ENCODE measurements around the gene FLACC1.
"Not testable (repeated sequence)": the region's sequence is repeated elsewhere in the genome, so short reads cannot be mapped to it uniquely, and the experiment has no call there.

The FLACC1 gene

GRCh38 chr2:201257956-201258665, 99.0 kb downstream of the FLACC1 start:
- peak; percentile 57 to 93 for DNase-seq (ENCODE audit: low spot score in 2 of 2)
- ATAC-seq: peak; percentile 75
- H3K9me3 Mint-ChIP-seq: no peaks in the 10 kb centered on the region
- H3K4me3 Mint-ChIP-seq: peak overlapping the region; percentile 88
- peaks cover 67% of the 10 kb centered on the region for H3K36me3 Mint-ChIP-seq
- H3K4me1 Mint-ChIP-seq: peaks cover 63% of the 10 kb centered on the region
- H3K27ac Mint-ChIP-seq: peak overlapping the region; percentile 97

GRCh38 chr2:201257381-201257955, 99.7 kb downstream of the FLACC1 start:
- ATAC-seq (peak; percentile 47), DNase-seq (ENCODE audit: low spot score in 2 of 2) (peak in 1 of 2 donors; percentile 77)
- peaks cover 67% of the 10 kb centered on the region for H3K36me3 Mint-ChIP-seq
- H3K9me3 Mint-ChIP-seq: no peaks in the 10 kb centered on the region
- peaks cover 69% of the 10 kb centered on the region for H3K4me1 Mint-ChIP-seq
- H3K27ac Mint-ChIP-seq: peak overlapping the region; percentile 97
- peak overlapping the region; percentile 88 for H3K4me3 Mint-ChIP-seq

GRCh38 chr2:201256082-201256481, 101.1 kb downstream of the FLACC1 start:
- no peak for ATAC-seq
- H3K27ac Mint-ChIP-seq: peak overlapping the region; percentile 97
- H3K36me3 Mint-ChIP-seq: peaks cover 56% of the 10 kb centered on the region

GRCh38 chr2:201255408-201256033, 101.6 kb downstream of the FLACC1 start:
- Mint-ChIP-seq H3K36me3 (peaks cover 50% of the 10 kb centered on the region), H3K9me3 (no peaks in the 10 kb centered on the region), H3K4me1 (peaks cover 78% of the 10 kb centered on the region), H3K27ac (peak overlapping the region; percentile 97), H3K4me3 (no peak overlapping the region)
- ATAC-seq: no peak
- DNase-seq (ENCODE audit: low spot score in 2 of 2): peak in 1 of 2 donors; percentile 48

More at GRCh38 chr2:201256082-201256481, 101.1 kb downstream of the FLACC1 start:
- Mint-ChIP-seq H3K4me3 (peak overlapping the region; percentile 88), H3K4me1 (peaks cover 74% of the 10 kb centered on the region), H3K9me3 (no peaks in the 10 kb centered on the region)
- DNase-seq (ENCODE audit: low spot score in 2 of 2): peak in 1 of 2 donors; percentile 46

GRCh38 chr2:201254081-201254730, 102.9 kb downstream of the FLACC1 start:
- no peak for DNase-seq (ENCODE audit: low spot score in 2 of 2)
- Mint-ChIP-seq H3K27ac (peak overlapping the region; percentile 93), H3K4me1 (peaks cover 78% of the 10 kb centered on the region), H3K36me3 (peaks cover 37% of the 10 kb centered on the region), H3K4me3 (peak overlapping the region; percentile 16), H3K9me3 (peaks cover 2% of the 10 kb centered on the region)
- no peak for ATAC-seq

GRCh38 chr2:201250741-201251140, 106.4 kb downstream of the FLACC1 start:
- H3K4me3 Mint-ChIP-seq: no peak overlapping the region
- no peak for ATAC-seq
- H3K9me3 Mint-ChIP-seq: peaks cover 2% of the 10 kb centered on the region
- no peak overlapping the region for H3K27ac Mint-ChIP-seq
- peaks cover 30% of the 10 kb centered on the region for H3K36me3 Mint-ChIP-seq
- no peak for DNase-seq (ENCODE audit: low spot score in 2 of 2)
- H3K4me1 Mint-ChIP-seq: peaks cover 59% of the 10 kb centered on the region

- Mint-ChIP-seq H3K27ac (peak overlapping the region; percentile 65), H3K4me3 (no peak overlapping the region), H3K4me1 (peaks cover 52% of the 10 kb centered on the region), H3K9me3 (peaks cover 2% of the 10 kb centered on the region), H3K36me3 (peaks cover 25% of the 10 kb centered on the region)
- no peak for DNase-seq (ENCODE audit: low spot score in 2 of 2)
- no peak for ATAC-seq
Measured at GRCh38 chr2:201249889-201250288, 107.3 kb downstream of the FLACC1 start.

- peaks cover 2% of the 10 kb centered on the region for H3K9me3 Mint-ChIP-seq
- DNase-seq (ENCODE audit: low spot score in 2 of 2) (no peak), ATAC-seq (no peak)
- H3K36me3 Mint-ChIP-seq: peaks cover 17% of the 10 kb centered on the region
- H3K4me3 Mint-ChIP-seq: no peak overlapping the region
- peaks cover 41% of the 10 kb centered on the region for H3K4me1 Mint-ChIP-seq
- H3K27ac Mint-ChIP-seq: peak overlapping the region; percentile 65
Measured at GRCh38 chr2:201248288-201248844, 108.8 kb downstream of the FLACC1 start.

GRCh38 chr2:201246280-201246679, 110.9 kb downstream of the FLACC1 start:
- Mint-ChIP-seq H3K9me3 (peaks cover 2% of the 10 kb centered on the region), H3K4me1 (peaks cover 24% of the 10 kb centered on the region), H3K4me3 (no peak overlapping the region), H3K36me3 (peaks cover 16% of the 10 kb centered on the region), H3K27ac (peak overlapping the region; percentile 60)
- ATAC-seq (no peak), DNase-seq (ENCODE audit: low spot score in 2 of 2) (no peak)

- no peak for DNase-seq (ENCODE audit: low spot score in 2 of 2)
- H3K36me3 Mint-ChIP-seq: peaks cover 31% of the 10 kb centered on the region
- no peak for ATAC-seq
- no peak overlapping the region for H3K27ac Mint-ChIP-seq
- H3K9me3 Mint-ChIP-seq: no peaks in the 10 kb centered on the region
- H3K4me3 Mint-ChIP-seq: no peak overlapping the region
- peaks cover 18% of the 10 kb centered on the region for H3K4me1 Mint-ChIP-seq
Measured at GRCh38 chr2:201244829-201245228, 112.3 kb downstream of the FLACC1 start.

- peak overlapping the region; percentile 43 for H3K27ac Mint-ChIP-seq
- peaks cover 52% of the 10 kb centered on the region for H3K36me3 Mint-ChIP-seq
- peaks cover 20% of the 10 kb centered on the region for H3K4me1 Mint-ChIP-seq
- H3K4me3 Mint-ChIP-seq: no peak overlapping the region
- H3K9me3 Mint-ChIP-seq: no peaks in the 10 kb centered on the region
- ATAC-seq (peak; percentile 69), DNase-seq (ENCODE audit: low spot score in 2 of 2) (no peak)
Measured at GRCh38 chr2:201242571-201243277, 114.4 kb downstream of the FLACC1 start.

GRCh38 chr2:201239167-201239935, 117.8 kb downstream of the FLACC1 start:
- DNase-seq (ENCODE audit: low spot score in 2 of 2); ATAC-seq; H3K4me3 Mint-ChIP-seq; H3K9me3 Mint-ChIP-seq: not testable (repeated sequence)
- H3K4me1 Mint-ChIP-seq: peaks cover 35% of the 10 kb centered on the region
- peaks cover 74% of the 10 kb centered on the region for H3K36me3 Mint-ChIP-seq
- H3K27ac Mint-ChIP-seq: peak overlapping the region; percentile 89
